Measurements from ENCODE around the gene GMDS.

GMDS gene

DNA sequence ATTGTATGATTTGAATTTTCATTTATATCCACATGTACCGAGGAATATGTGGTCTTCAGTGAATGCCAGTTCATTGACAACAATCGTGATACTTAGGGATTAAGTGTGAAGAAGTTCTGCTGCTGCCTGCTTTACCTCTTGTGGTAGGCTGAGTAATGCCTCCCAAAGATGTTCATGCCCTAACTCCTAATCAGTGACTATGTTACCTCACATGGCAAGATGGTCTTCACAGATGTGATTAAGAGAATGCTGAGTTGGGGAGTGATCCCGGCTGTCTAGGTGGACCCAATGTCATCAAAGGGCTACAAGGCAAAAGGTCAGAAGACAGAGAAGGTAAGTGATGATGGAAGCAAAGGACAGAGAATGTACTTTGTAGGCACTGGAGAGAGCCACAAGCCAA is 454.7 kb downstream of the GMDS start:
- intact Hi-C loops (cut with DNase I), result no loop called here
- DNase-seq, result no peak

- intact Hi-C loops (cut with DNase I), result no loop called here
- no peak for DNase-seq
These were observed 456.3 kb downstream of the GMDS start for GRCh38 chr6:1789092-1789491.

- no peak for DNase-seq
- intact Hi-C loops (cut with DNase I), result no loop called here
These were observed 457.5 kb downstream of the GMDS start for GRCh38 chr6:1787894-1788293.

DNA sequence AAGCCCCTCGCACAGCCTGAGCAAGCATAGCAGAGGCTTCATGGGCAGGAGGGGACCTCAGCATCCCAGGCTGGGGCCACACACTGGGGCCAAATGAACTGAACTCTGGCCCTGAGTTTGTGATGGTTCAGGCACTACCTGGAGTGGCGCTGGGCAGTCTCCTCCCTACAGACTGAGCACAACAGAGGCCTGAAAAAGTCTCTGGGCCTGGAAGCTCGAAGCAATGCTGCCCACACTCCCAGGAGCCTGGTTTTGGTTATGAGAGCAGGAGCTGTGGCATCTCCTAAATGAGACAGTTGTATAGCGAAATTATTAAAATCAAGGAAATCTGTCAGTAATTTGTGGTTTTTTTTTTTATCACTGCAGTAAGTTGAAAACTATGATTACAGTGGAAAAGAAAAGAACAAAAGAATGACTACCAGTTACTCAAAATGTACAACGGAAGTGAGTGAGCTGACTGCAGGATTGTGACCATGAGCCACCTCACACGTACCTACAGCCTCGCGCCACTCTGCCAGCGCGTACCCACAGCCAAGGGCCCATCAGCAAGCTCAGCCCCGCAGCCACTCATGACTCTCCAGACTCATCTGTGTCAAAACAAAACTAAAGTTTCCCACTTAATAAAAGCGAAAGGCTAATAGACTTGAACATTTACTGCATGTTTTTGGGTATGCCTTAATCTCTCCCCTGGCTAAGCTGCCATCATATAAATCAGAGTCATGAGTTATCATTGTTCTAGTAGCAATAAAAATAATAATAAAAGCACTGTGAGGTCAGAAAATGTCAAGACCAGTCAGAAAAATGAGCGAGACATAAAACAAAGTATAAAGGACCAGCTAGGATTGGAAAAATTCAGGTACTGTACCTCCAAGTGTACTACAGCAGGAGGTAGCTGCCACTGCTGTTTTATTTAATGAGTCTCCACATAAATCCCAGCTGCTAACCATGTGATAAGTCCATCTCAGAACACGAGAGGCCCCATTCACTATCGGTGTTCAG is 458.7 kb downstream of the GMDS start:
- DNase-seq, result no peak
- intact Hi-C loops (cut with DNase I), result no loop called here

DNA sequence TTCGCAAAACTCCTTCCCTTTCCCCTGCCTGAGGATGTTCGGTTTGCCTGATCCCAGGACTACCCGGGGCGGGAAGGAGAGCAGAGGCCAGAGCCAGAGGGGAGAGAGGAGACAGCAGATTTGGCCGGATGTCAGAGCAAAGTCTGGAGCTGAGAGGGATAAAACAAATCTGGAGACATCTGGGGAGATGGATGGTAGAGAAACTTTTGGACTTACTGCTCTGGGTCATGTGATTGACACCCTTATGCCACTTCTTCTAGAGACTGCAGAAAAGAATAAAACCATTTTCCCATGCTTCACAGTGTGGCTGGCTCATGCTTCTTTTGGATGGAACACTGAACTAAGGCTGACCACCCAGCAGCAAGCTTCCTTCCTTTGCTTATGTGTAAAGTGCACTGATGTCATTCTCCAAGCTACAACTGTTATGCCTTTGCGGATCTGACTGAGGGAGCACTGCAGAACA is 461.0 kb downstream of the GMDS start:
- intact Hi-C loops (cut with DNase I), result no loop called here
- DNase-seq, result no peak

DNA sequence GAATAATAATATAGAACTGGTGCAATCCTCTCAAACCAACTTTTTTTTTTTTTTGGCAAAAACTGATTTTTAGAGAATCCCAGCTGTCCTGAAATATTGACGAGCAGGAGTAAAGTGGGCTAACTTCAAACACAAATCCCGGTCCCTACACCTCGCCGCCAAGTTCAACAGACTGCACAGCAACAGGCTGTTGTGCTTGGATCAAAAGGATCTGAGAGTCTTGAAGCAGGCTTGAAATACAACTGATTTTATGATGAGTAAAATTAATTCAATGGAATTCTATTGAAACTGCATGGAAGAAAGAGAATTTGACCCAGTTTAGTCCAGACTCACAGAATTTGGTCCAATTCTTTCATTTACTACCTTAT is 463.6 kb downstream of the GMDS start:
- no peak for DNase-seq
- intact Hi-C loops (cut with DNase I), result no loop called here

DNA sequence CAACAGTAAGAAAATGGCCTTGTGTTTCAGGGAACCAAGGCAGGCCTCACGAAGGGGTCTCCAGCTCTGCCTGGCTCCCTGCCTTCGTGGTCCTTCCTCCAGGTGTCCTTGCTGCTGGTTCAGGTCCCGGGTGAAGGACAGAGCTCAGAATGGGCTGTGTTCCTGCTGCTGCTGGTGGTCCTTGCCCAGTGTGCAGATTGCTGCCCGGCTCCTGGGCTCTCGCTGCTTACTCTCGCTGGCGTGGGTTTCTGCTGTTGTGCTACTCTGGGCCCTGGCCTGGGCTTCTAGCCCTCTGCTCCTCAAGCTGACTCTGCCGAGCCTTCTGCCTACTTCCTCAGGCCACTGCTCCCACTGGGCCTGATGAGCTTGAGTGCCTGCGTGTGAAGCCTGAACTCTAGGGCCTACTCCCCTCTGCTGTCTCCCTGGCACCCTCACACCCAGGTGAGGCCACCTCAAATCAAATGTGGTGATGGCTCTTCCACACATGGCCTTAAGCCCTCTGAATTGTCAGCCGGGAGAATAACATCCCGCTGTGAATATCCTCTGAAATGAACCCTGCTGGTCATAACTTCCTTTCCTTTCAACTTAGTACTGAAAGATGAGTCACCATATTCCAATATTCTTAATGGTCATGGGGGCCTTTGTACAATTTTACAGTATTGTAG is 464.1 kb downstream of the GMDS start:
- DNase-seq, result no peak
- intact Hi-C loops (cut with DNase I), result no loop called here

- no peak for DNase-seq
- intact Hi-C loops (cut with DNase I), result no loop called here
These were observed 465.0 kb downstream of the GMDS start for GRCh38 chr6:1780251-1780867.

DNA sequence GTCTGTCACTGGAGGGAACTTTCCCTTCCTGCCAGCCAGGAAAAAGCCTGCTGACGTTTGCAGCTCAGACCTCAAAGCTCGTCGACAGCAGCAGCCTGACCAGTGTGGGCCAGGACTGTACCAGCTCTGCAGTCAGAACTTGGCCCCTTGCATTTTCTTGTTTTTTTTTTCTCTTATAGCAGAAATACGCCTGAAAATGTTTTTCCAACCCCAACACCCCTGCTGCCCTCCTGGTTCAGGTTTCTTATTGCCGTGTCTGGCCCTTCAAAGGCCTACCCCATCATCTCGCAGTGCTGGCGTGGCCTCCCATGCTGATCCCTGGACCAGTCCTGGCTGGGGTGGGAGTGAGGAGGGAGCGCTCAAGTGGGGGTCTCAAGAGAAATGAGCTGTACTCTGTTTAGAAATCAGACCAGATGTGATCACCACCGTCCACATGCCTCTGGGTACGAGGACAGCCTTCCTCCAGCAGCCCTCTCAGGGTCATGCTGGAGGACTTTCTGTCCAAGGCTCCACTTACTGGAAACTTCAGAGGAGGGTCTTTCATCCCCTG is 466.6 kb downstream of the GMDS start:
- intact Hi-C loops (cut with DNase I), result no loop called here
- DNase-seq, result peak in 7 of 42 donors; percentile 6 to 22 (median 14)

DNA sequence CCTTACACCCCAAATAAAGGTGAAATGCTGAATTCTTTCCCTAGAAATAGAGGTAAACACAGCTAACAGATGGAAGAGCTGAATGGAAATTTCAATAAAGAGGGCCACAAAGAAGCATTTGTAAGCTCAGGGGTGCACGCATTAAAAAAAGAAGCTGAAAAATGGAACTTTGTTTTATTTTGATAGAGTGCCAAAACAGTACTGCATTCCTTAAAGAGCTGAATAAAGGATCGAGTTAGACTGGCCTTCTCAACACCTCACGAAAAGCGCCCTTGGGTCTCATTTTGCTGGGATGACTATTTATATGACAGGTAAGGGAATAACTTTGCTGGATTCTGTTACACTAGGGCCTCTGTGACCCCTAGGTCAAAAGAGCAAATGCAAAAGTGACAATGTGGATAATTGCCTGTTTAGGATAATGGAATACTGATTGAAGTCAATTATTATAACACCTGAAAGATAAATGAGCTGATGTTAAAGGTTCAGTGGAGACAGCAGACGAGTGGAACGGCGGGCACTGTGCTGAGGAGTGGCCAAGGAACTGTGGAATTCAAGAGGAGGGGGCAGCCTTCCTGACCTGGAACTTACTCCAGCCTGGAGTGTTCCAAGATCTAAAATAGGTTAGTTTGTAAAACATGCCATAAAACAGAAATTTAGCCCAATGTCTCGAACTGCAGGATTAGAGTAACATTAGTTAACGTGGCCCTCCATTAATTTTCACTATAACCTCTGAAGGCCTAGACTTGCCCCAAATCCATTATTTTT is 467.3 kb downstream of the GMDS start:
- DNase-seq, result no peak
- intact Hi-C loops (cut with DNase I), result no loop called here

GRCh38 chr6:1775441-1775840 is 470.0 kb downstream of the GMDS start:
- intact Hi-C loops (cut with DNase I), result no loop called here
- DNase-seq, result no peak

GRCh38 chr6:1774226-1774915 is 471.0 kb downstream of the GMDS start:
- intact Hi-C loops (cut with DNase I), result no loop called here
- no peak for DNase-seq

- intact Hi-C loops (cut with DNase I), result no loop called here
- no peak for DNase-seq
These were observed 471.7 kb downstream of the GMDS start for GRCh38 chr6:1773700-1774099.

- intact Hi-C loops (cut with DNase I), result no loop called here
- DNase-seq, result no peak
These were observed 474.3 kb downstream of the GMDS start for GRCh38 chr6:1770968-1771723.

- intact Hi-C loops (cut with DNase I), result no loop called here
- no peak for DNase-seq
These were observed 475.0 kb downstream of the GMDS start for GRCh38 chr6:1770435-1770843.

DNA sequence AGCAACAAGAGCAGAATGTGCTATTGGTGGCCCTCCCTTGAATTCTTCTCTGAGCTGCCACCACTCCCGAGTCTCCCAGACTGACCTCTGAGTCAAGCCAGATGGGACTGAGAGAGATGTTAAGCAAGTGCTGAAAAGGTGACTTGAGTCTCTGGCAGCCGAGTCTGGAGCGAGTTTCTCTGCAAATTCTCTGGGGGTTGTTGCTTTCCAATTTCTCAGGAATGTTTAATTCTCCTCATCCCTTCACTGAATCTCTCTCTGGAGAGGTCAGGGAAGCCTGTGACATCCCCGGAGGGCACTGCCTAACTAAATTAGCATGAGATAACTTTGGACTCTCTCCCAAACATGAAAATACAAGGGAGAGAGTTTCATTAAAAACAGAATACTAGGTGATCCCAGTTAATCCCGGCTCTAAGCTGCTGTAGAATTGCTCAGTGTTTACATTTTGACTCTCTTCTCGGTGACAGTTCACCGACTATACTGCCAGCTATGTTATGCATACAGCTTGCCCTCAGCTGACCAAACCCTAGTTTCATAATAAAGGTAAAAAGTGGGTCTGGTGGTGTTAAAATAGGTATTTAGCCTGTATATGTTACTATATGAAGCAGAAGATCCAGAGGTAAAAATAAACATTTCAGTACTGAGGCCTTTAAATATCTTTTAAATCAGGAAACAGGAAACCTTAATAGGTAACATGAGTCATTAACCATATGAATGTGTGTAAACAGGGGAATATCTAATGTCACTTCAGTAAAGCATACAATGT is 477.7 kb downstream of the GMDS start:
- no peak for DNase-seq
- intact Hi-C loops (cut with DNase I), result no loop called here

DNA sequence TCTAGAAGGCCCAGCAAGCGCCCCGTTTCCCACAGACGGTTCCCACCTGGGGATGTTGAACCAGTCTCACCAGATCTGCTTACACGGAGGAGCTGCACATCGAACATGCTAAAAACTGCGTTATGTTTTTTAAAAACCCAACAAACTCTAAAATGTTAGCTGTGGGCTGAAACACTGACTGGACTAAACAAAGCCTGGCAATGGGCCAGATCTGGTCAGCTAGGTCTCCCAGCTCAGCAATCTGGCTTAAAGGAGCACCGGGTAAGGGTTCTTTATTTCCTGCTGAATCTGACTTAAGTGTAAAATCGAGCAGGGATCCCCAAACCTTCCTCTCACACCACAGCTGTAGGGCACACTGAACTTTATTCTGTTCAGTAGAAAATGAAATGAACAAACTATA is 478.8 kb downstream of the GMDS start:
- intact Hi-C loops (cut with DNase I), result no loop called here
- peak in 8 of 42 donors; percentile 17 to 63 (median 30) for DNase-seq
